ENCODE results near the gene UBR4. TPM values are rescaled to one million over a fixed set of nuclear protein-coding genes. Genes with fewer than 3 reads are reported as not detected.

Gene UBR4
- polyA plus RNA-seq, 1 donor (not counting 4 experiments of a cell fraction or from before 2014, with no cell fraction given): 39.0 TPM

- dilution Hi-C loops (cut with MboI; ENCODE audit: extremely low pct_ligation_motif_present, low sequenced_read_pairs): no loop called here
- no peak for FAIRE-seq
- peaks cover 38 to 49% of the 10 kb centered on the region in 2 experiments for H3K36me3 ChIP-seq (ENCODE audit: control insufficient read depth in 2 of 2, extremely low read depth in 1 of 2, insufficient read depth in 2 of 2, low read length in 2 of 2)
Measured at GRCh38 chr1:19138958-19139581, 71.0 kb downstream of the UBR4 start.

GRCh38 chr1:19138331-19138730, 71.7 kb downstream of the UBR4 start:
- Histone ChIP-seq H3K4me3 (ENCODE audit: control insufficient read depth in 2 of 3, extremely low read depth in 1 of 3, insufficient read depth in 2 of 3, low read depth in 1 of 3, low read length in 3 of 3) (no peak overlapping the region), H3K27me3 (ENCODE audit: control insufficient read depth, extremely low read depth, insufficient read depth, low read length) (no peaks in the 10 kb centered on the region), H3K36me3 (ENCODE audit: control insufficient read depth in 2 of 2, extremely low read depth in 1 of 2, insufficient read depth in 2 of 2, low read length in 2 of 2) (peaks cover 34 to 44% of the 10 kb centered on the region in 2 experiments), H3K4me1 (ENCODE audit: control insufficient read depth, extremely low read depth, insufficient read depth, low read length) (no peaks in the 10 kb centered on the region), H3K4me2 (ENCODE audit: control insufficient read depth, extremely low read depth, insufficient read depth, low read depth, low read length) (no peak overlapping the region), H3K9me3 (ENCODE audit: control insufficient read depth, low read depth, low read length) (no peaks in the 10 kb centered on the region), H3K79me2 (ENCODE audit: control insufficient read depth, insufficient read depth, low read length) (no peaks in the 10 kb centered on the region), H3K9ac (ENCODE audit: control insufficient read depth, extremely low read depth, insufficient read depth, low read length) (no peak overlapping the region), H2AFZ (ENCODE audit: control insufficient read depth, low read length) (no peak overlapping the region), H3K27ac (ENCODE audit: control insufficient read depth, insufficient read depth, low read length) (no peak overlapping the region), H3K9me1 (ENCODE audit: control insufficient read depth, extremely low read depth, insufficient read depth, low read length) (no peaks in the 10 kb centered on the region), H4K20me1 (ENCODE audit: control insufficient read depth, extremely low read depth, insufficient read depth, low read length) (no peaks in the 10 kb centered on the region)
- dilution Hi-C loops (cut with MboI; ENCODE audit: extremely low pct_ligation_motif_present, low sequenced_read_pairs): no loop called here
- no peak for TF ChIP-seq EZH2 (IDR thresholded peaks at IDR 0.05; ENCODE audit: low read length)
- TF ChIP-seq CTCF (optimal IDR thresholded peaks at IDR 0.05 in 1 of 3, IDR thresholded peaks at IDR 0.05 in 1 of 3, conservative IDR thresholded peaks at IDR 0.05 in 1 of 3; ENCODE audit: extremely low read depth in 1 of 3, insufficient read depth in 2 of 3, low read length in 3 of 3): no peak
- DNase-seq (ENCODE audit: low read depth, low spot score) (no peak), FAIRE-seq (no peak)

More at GRCh38 chr1:19138958-19139581, 71.0 kb downstream of the UBR4 start:
- no peaks in the 10 kb centered on the region for H3K4me1 ChIP-seq (ENCODE audit: control insufficient read depth, extremely low read depth, insufficient read depth, low read length)
- no peak overlapping the region for H2AFZ ChIP-seq (ENCODE audit: control insufficient read depth, low read length)
- H3K27ac ChIP-seq (ENCODE audit: control insufficient read depth, insufficient read depth, low read length): no peak overlapping the region
- no peak overlapping the region for H3K4me2 ChIP-seq (ENCODE audit: control insufficient read depth, extremely low read depth, insufficient read depth, low read depth, low read length)
- no peaks in the 10 kb centered on the region for H3K27me3 ChIP-seq (ENCODE audit: control insufficient read depth, extremely low read depth, insufficient read depth, low read length)
- H3K9me1 ChIP-seq (ENCODE audit: control insufficient read depth, extremely low read depth, insufficient read depth, low read length): no peaks in the 10 kb centered on the region
- DNase-seq (ENCODE audit: low read depth, low spot score): no peak
- H3K4me3 ChIP-seq (ENCODE audit: control insufficient read depth in 2 of 3, extremely low read depth in 1 of 3, insufficient read depth in 2 of 3, low read depth in 1 of 3, low read length in 3 of 3): no peak overlapping the region
- H3K9ac ChIP-seq (ENCODE audit: control insufficient read depth, extremely low read depth, insufficient read depth, low read length): no peak overlapping the region
- H4K20me1 ChIP-seq (ENCODE audit: control insufficient read depth, extremely low read depth, insufficient read depth, low read length): no peaks in the 10 kb centered on the region
- H3K9me3 ChIP-seq (ENCODE audit: control insufficient read depth, low read depth, low read length): no peaks in the 10 kb centered on the region
- no peaks in the 10 kb centered on the region for H3K79me2 ChIP-seq (ENCODE audit: control insufficient read depth, insufficient read depth, low read length)
- no peak for TF ChIP-seq EZH2 (IDR thresholded peaks at IDR 0.05; ENCODE audit: low read length)
- no peak for TF ChIP-seq CTCF (optimal IDR thresholded peaks at IDR 0.05 in 1 of 3, IDR thresholded peaks at IDR 0.05 in 1 of 3, conservative IDR thresholded peaks at IDR 0.05 in 1 of 3; ENCODE audit: extremely low read depth in 1 of 3, insufficient read depth in 2 of 3, low read length in 3 of 3)

Measured in keratinocyte (primary cell).